T-cell (primary cell): ENCODE results near the gene POSTN. TPM values are rescaled to one million over a fixed set of nuclear protein-coding genes. Genes with fewer than 3 reads are reported as not detected.
"Not testable (repeated sequence)": the region's sequence is repeated elsewhere in the genome, so short reads cannot be mapped to it uniquely, and the experiment has no call there.

Experiments used
- ATAC-seq, 4 experiments: fragments of 200-7000 bp in 3 of 4; fragments of 150-1000 bp in 1 of 4; cut with Tn5 transposase; replicated peaks in 1 of 4; 1 replicate in 3 of 4; 2 replicates in 1 of 4; pipeline ENCODE4 v1.10.0; 2021; ENCODE audit warnings: moderate library complexity in 3 of 4, mild to moderate bottlenecking in 2 of 4, moderate number of reproducible peaks in 1 of 4
- CTCF ChIA-PET, 2 donors: fragments of 300-600 bp; sonication (Branson Sonifier 250); formaldehyde crosslinking; loops; one replicate each; lab custom pipeline; 2022; ENCODE audit warnings: antibody characterized with exemption in 2 of 2; lab: Charles Lee
- POLR2A ChIA-PET, 2 donors: fragments of 300-600 bp; sonication (Branson Sonifier 250); formaldehyde crosslinking; loops; one replicate each; lab custom pipeline; 2022; ENCODE audit warnings: antibody characterized with exemption in 2 of 2; lab: Charles Lee
- DNase-seq, 35 experiments: peaks; one replicate each; pipeline versions ENCODE4 v3.0.0 to v3.0.0-alpha.2; 2013 to 2023
- H3K27ac ChIP-seq: one replicate; pipeline ENCODE4 v1.5.1; 2013; ENCODE audit warnings: low read length
- H3K27me3 ChIP-seq, 2 experiments: replicated peaks in 1 of 2; 1 replicate in 1 of 2; 2 replicates in 1 of 2; pipeline versions ENCODE4 v1.6.1 to v1.7.0; 2013; ENCODE audit warnings: low read length in 1 of 2, mixed read lengths in 1 of 2; ENCODE audit not compliant: control insufficient read depth in 2 of 2, insufficient read depth in 2 of 2; ENCODE audit errors: extremely low read depth in 1 of 2
- H3K36me3 ChIP-seq, 2 donors: 1 replicate in 1 of 2; 2 replicates in 1 of 2; pipeline versions ENCODE4 v1.6.1 to v1.7.0; 2013; ENCODE audit warnings: low read length in 1 of 2; ENCODE audit not compliant: control insufficient read depth in 2 of 2, insufficient read depth in 1 of 2; ENCODE audit errors: extremely low read depth in 1 of 2
- H3K4me1 ChIP-seq, 2 experiments: 1 replicate in 1 of 2; 2 replicates in 1 of 2; pipeline versions ENCODE4 v1.6.1 to v1.7.0; 2013; ENCODE audit warnings: low read length in 2 of 2, mixed read lengths in 1 of 2; ENCODE audit not compliant: insufficient read depth in 2 of 2, control insufficient read depth in 1 of 2; ENCODE audit errors: extremely low read depth in 1 of 2
- H3K4me3 ChIP-seq, 2 donors: 1 replicate in 1 of 2; 2 replicates in 1 of 2; pipeline versions ENCODE4 v1.5.1 to v1.7.0; 2013; ENCODE audit warnings: mild to moderate bottlenecking in 2 of 2, low read length in 1 of 2, moderate library complexity in 1 of 2; ENCODE audit not compliant: control insufficient read depth in 1 of 2; ENCODE audit errors: extremely low read depth in 1 of 2
- H3K9me3 ChIP-seq: 2 replicates; pipeline ENCODE4 v1.7.0; 2013
- H3K27ac Mint-ChIP-seq, 2 donors: one replicate each; pipeline ENCODE4 v1.8.0; 2020 to 2021; ENCODE audit warnings: mild to moderate bottlenecking in 2 of 2, mixed read lengths in 2 of 2
- H3K27me3 Mint-ChIP-seq, 2 donors: one replicate each; pipeline ENCODE4 v1.8.0; 2021 to 2022; ENCODE audit warnings: mixed read lengths in 2 of 2
- H3K36me3 Mint-ChIP-seq: one replicate; pipeline ENCODE4 v1.8.0; 2021; ENCODE audit warnings: mixed read lengths
- H3K4me1 Mint-ChIP-seq, 3 donors: one replicate each; pipeline ENCODE4 v1.8.0; 2020 to 2022; ENCODE audit warnings: mixed read lengths in 3 of 3, mild to moderate bottlenecking in 1 of 3
- H3K4me3 Mint-ChIP-seq, 3 donors: one replicate each; pipeline ENCODE4 v1.8.0; 2020 to 2022; ENCODE audit warnings: mild to moderate bottlenecking in 3 of 3, mixed read lengths in 3 of 3, moderate library complexity in 3 of 3
- H3K9me3 Mint-ChIP-seq, 3 donors: one replicate each; pipeline ENCODE4 v1.8.0; 2020 to 2022; ENCODE audit warnings: mixed read lengths in 3 of 3
- WGBS: methylation state at CpG from one replicate; pipeline ENCODE4 v1.1.5; 2013; ENCODE audit warnings: missing lambda C conversion rate; ENCODE audit not compliant: insufficient coverage; 5-methylcytosine and 5-hydroxymethylcytosine counted together
- total RNA-seq, 35 experiments: library from RNA in 6 of 35; stranded (reverse) in 6 of 35; fragments of 120-200 nt in 1 of 35; gene quantifications; one replicate each; pipeline versions ENCODE4 v1.2.1 to v1.2.4 and lab custom pipeline; 2013 to 2026

The POSTN gene
- total RNA-seq, 5 donors from 2014 or later (not counting 1 experiment from before 2014, with no cell fraction given): 0.07 to 0.64 TPM; not detected in 3

DNA sequence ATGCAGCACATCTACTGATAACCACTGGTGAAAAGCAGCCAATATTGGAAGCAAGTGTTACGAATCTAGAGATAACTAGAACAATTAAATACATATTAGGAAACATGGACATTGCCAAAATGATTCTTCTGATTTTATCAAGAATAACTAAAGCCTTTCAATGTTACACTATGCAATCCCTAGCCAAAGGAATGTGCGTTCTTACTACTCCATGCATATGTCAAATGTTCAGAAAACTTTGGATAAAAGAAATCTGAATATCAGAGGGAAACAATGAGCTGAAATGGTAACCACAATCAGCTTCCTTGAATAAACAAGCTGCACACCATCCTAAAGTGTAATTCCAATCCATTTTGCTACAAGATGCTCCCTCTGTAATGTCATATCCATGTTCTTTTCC is 951 bp upstream of the POSTN start:
- CTCF ChIA-PET: no interaction called here
- no peaks in the 10 kb centered on the region for H3K4me1 ChIP-seq
- H3K4me1 Mint-ChIP-seq: no peaks in the 10 kb centered on the region
- peaks cover 0 to 14% (median 0%) of the 10 kb centered on the region in 3 donors for H3K9me3 Mint-ChIP-seq
- no peak overlapping the region for H3K27ac ChIP-seq
- no peak overlapping the region for H3K27ac Mint-ChIP-seq
- WGBS: no CpG with 5 or more reads among the region's 2 CpGs
- DNase-seq (no peak), ATAC-seq (no peak)
- H3K27me3 Mint-ChIP-seq: no peaks in the 10 kb centered on the region
- H3K36me3 Mint-ChIP-seq: no peaks in the 10 kb centered on the region
- no peak overlapping the region for H3K4me3 Mint-ChIP-seq
- no peaks in the 10 kb centered on the region for H3K36me3 ChIP-seq
- H3K9me3 ChIP-seq: no peaks in the 10 kb centered on the region
- H3K27me3 ChIP-seq: no peaks in the 10 kb centered on the region
- H3K4me3 ChIP-seq: no peak overlapping the region
- POLR2A ChIA-PET: no interaction called here

DNA sequence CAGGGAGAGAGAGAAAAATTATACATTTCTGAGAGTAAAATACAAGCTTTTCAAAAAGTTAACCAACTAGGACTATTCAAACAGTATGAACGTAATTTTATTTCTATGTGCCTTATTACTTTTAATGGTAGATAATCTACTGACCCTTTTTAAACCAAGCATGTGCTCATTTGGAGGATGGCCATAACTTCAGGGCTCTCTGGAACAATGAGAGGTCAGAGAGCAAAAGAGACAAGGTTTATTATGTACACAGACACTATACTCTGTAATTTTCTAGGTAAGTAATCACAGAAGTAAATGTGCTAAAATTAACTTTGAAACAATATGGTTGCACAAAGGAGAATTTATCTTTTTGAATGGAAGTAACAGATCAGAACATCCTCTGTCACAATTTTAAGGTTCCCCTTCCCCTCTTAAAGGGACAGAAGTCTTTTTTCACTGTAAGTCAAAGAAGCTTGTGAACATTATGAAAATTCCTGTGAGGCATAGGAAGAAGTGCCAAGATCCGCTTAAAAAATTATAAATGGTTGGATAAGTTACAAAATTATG is 1.0 kb downstream of the POSTN start:
- H3K4me1 Mint-ChIP-seq: no peaks in the 10 kb centered on the region
- POLR2A ChIA-PET: no interaction called here

DNA sequence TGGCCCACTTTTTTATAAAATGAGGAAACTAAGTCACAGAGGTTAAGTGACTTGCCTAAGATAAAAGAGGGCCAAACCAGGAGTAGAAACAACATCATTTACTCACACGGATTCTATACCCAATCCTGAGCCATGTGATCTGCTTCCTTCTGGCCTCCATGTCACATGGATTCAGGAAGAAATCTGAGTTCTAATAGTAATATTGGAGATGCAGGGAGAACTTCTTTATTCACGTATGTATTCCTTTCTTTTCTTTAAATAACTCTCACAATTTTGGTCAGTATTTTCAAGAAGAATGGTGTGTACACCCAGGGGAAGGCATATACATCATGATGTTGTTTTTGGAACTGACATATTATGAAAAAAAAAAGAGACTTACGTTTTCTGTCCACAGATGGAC is 1.8 kb downstream of the POSTN start:
- no peaks in the 10 kb centered on the region for H3K36me3 ChIP-seq
- no peaks in the 10 kb centered on the region for H3K9me3 ChIP-seq
- DNase-seq: no peak
- POLR2A ChIA-PET: no interaction called here
- Mint-ChIP-seq H3K4me1 (no peaks in the 10 kb centered on the region), H3K9me3 (peaks cover 0 to 5% (median 0%) of the 10 kb centered on the region in 3 donors), H3K36me3 (no peaks in the 10 kb centered on the region), H3K27ac (no peak overlapping the region), H3K27me3 (no peaks in the 10 kb centered on the region), H3K4me3 (no peak overlapping the region)
- no peak overlapping the region for H3K4me3 ChIP-seq
- CTCF ChIA-PET: no interaction called here
- no peak for ATAC-seq
- no peaks in the 10 kb centered on the region for H3K4me1 ChIP-seq
- no peaks in the 10 kb centered on the region for H3K27me3 ChIP-seq
- H3K27ac ChIP-seq: no peak overlapping the region
- WGBS: no CpG with 5 or more reads among the region's 3 CpGs

More for the DNA sequence above, 1.0 kb downstream of the POSTN start:
- no peaks in the 10 kb centered on the region for H3K9me3 ChIP-seq
- H3K4me3 ChIP-seq: no peak overlapping the region
- H3K36me3 ChIP-seq: no peaks in the 10 kb centered on the region
- Mint-ChIP-seq H3K36me3 (no peaks in the 10 kb centered on the region), H3K4me3 (no peak overlapping the region), H3K27ac (no peak overlapping the region), H3K27me3 (no peaks in the 10 kb centered on the region), H3K9me3 (peaks cover 0 to 5% (median 0%) of the 10 kb centered on the region in 3 donors)
- no peak overlapping the region for H3K27ac ChIP-seq
- CTCF ChIA-PET: no interaction called here
- no peaks in the 10 kb centered on the region for H3K27me3 ChIP-seq
- DNase-seq (no peak), ATAC-seq (no peak)
- WGBS: 100% methylated on average over 1 of the region's 2 CpGs
- H3K4me1 ChIP-seq: no peaks in the 10 kb centered on the region

DNA sequence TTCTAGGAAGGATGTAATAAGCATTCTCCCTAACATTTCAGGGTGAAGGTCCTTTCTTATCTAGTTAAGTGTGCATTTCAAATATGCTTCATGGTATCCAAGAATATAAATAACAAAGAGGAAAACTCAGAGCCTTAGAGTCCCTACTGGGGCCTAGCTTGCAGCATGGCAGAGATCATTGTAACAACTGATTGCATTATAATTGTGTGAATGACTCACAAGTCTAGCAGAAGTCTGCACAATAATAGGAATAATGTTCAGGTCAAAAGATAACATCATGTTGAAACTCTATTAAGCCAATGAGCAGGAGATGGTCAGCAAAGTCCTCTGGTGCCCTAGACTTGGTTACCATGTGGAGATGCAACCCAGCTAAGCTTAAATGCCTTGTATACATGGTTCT is 3.4 kb downstream of the POSTN start:
- no peaks in the 10 kb centered on the region for H3K36me3 ChIP-seq
- Mint-ChIP-seq H3K27ac (no peak overlapping the region), H3K27me3 (no peaks in the 10 kb centered on the region), H3K4me3 (no peak overlapping the region), H3K36me3 (no peaks in the 10 kb centered on the region), H3K9me3 (peaks cover 0 to 5% (median 0%) of the 10 kb centered on the region in 3 donors), H3K4me1 (no peaks in the 10 kb centered on the region)
- no peak overlapping the region for H3K27ac ChIP-seq
- ATAC-seq: no peak
- ChIA-PET CTCF (no interaction called here), POLR2A (no interaction called here)
- DNase-seq: no peak
- no peaks in the 10 kb centered on the region for H3K27me3 ChIP-seq
- H3K9me3 ChIP-seq: no peaks in the 10 kb centered on the region
- no peak overlapping the region for H3K4me3 ChIP-seq
- H3K4me1 ChIP-seq: no peaks in the 10 kb centered on the region

DNA sequence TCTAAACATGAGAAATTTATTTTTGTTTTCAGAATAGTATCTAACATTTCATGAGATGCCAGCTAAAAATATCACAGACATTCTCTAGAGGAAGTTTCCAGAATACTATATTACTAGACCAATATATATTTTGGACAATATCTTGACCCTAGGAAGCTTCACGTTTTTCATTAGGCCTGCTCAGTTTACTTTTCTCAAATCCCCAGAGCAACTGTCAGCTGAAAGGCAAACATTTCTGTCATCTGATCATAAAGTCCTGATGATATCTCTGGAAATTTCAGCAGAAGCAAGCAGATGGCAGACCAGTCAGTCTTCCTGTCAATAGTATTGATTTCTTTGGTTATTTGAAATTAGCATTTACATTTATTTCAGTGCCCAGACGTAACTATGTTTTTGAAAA is 4.0 kb downstream of the POSTN start:
- no peaks in the 10 kb centered on the region for H3K9me3 ChIP-seq
- peaks cover 0 to 5% (median 0%) of the 10 kb centered on the region in 3 donors for H3K9me3 Mint-ChIP-seq
- no peak overlapping the region for H3K27ac ChIP-seq
- POLR2A ChIA-PET: no interaction called here
- no peaks in the 10 kb centered on the region for H3K36me3 Mint-ChIP-seq
- DNase-seq (no peak), ATAC-seq (no peak)
- H3K27me3 ChIP-seq: no peaks in the 10 kb centered on the region
- no peak overlapping the region for H3K4me3 ChIP-seq
- WGBS: 60% methylated on average over 1 of the region's 2 CpGs
- H3K27ac Mint-ChIP-seq: no peak overlapping the region
- H3K4me1 Mint-ChIP-seq: no peaks in the 10 kb centered on the region
- H3K4me3 Mint-ChIP-seq: no peak overlapping the region
- H3K4me1 ChIP-seq: no peaks in the 10 kb centered on the region
- CTCF ChIA-PET: no interaction called here
- H3K27me3 Mint-ChIP-seq: no peaks in the 10 kb centered on the region
- no peaks in the 10 kb centered on the region for H3K36me3 ChIP-seq

DNA sequence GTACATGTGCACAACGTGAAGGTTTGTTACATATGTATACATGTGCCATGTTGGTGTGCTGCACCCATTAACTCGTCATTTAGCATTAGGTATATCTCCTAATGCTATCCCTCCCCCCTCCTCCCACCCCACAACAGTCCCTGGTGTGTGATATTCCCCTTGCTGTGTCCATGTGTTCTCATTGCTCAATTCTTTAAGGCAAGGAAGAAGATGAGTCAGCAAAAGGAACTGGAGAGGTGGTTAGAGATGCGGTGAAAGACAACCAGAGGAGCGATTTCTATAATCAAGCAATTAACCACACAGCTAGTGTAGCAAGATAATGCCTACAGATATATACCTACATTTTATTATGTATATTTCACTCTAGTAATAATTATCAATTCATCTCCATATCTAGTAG is 9.2 kb downstream of the POSTN start:
- H3K36me3 ChIP-seq, H3K9me3 Mint-ChIP-seq, CTCF ChIA-PET, ATAC-seq, H3K4me3 Mint-ChIP-seq, H3K27ac Mint-ChIP-seq, H3K4me1 Mint-ChIP-seq, DNase-seq, H3K27me3 Mint-ChIP-seq, H3K4me3 ChIP-seq, POLR2A ChIA-PET, H3K27me3 ChIP-seq, H3K36me3 Mint-ChIP-seq, H3K9me3 ChIP-seq, H3K27ac ChIP-seq, H3K4me1 ChIP-seq: not testable (repeated sequence)
- no CpG with 5 or more reads among the region's 4 CpGs for WGBS

DNA sequence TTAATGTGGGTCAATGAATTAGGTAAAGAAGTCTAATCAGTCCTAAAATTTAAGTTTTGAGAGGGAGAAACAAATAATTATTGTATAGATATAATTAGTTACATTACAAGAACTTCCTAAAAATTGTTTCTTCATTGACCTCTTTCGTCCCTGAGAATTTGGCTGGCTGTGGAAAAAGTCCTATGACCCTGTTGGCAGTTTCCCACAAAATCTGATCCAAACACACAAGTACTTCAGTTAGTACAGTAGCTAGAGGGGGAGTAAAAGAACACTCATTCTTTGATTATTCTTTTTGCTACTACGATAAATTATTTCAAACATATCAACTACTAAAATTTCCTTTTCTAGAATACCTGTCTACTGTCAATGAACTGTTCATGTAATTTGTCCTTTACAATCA is 11.3 kb downstream of the POSTN start:
- no peak overlapping the region for H3K27ac ChIP-seq
- Mint-ChIP-seq H3K4me3 (no peak overlapping the region), H3K36me3 (no peaks in the 10 kb centered on the region), H3K27me3 (no peaks in the 10 kb centered on the region), H3K9me3 (peaks cover 7 to 9% (median 7%) of the 10 kb centered on the region in 3 donors), H3K27ac (no peak overlapping the region), H3K4me1 (no peaks in the 10 kb centered on the region)
- H3K36me3 ChIP-seq: no peaks in the 10 kb centered on the region
- ATAC-seq (no peak), DNase-seq (no peak)
- CTCF ChIA-PET: no interaction called here
- no peaks in the 10 kb centered on the region for H3K4me1 ChIP-seq
- no peak overlapping the region for H3K4me3 ChIP-seq
- POLR2A ChIA-PET: no interaction called here
- whole genome bisulfite sequencing: no CpG with 5 or more reads among the region's 2 CpGs
- H3K9me3 ChIP-seq: no peaks in the 10 kb centered on the region
- H3K27me3 ChIP-seq: no peaks in the 10 kb centered on the region
